Stimulated activated CD4-positive, alpha-beta T cell treated with anti-CD3 and anti-CD28 coated beads, Interleukin-12 subunit alpha, Interleukin-12 subunit beta, amount 100 ng/mL, for 48 hours (primary cell): Measurements from ENCODE around the gene SORBS1.

Experiments
- DNase-seq, 3 donors: peaks; one replicate each; pipeline ENCODE4 v3.0.0-alpha.2; 2020; ENCODE audit warnings: low read depth in 2 of 3, low spot score in 1 of 3

SORBS1 gene

GRCh38 chr10:95561177-95561863 lies at the start of gene SORBS1:
Gene SORBS1, minus strand, starts transcription at chr10:95561371. Its CDS starts 120,236 bp downstream, at chr10:95441135.
- peak; percentile 66 to 81 (median 67) for DNase-seq

GRCh38 chr10:95610727-95611126 lies 49.6 kb upstream of the SORBS1 start:
- DNase-seq: no peak

GRCh38 chr10:95606922-95607321 lies 45.8 kb upstream of the SORBS1 start:
- DNase-seq: no peak

GRCh38 chr10:95605163-95605562 lies 44.0 kb upstream of the SORBS1 start:
- no peak for DNase-seq

- no peak for DNase-seq
These were observed 43.5 kb upstream of the SORBS1 start for GRCh38 chr10:95604630-95605029.

GRCh38 chr10:95602382-95602781 lies 41.2 kb upstream of the SORBS1 start:
- no peak for DNase-seq

GRCh38 chr10:95601116-95601719 lies 40.0 kb upstream of the SORBS1 start:
- DNase-seq: peak in 2 of 3 donors; percentile 21 to 49

- no peak for DNase-seq
These were observed 39.0 kb upstream of the SORBS1 start for GRCh38 chr10:95600158-95600557.

- no peak for DNase-seq
These were observed 36.6 kb upstream of the SORBS1 start for GRCh38 chr10:95597788-95598187.

- no peak for DNase-seq
These were observed 26.9 kb upstream of the SORBS1 start for GRCh38 chr10:95588025-95588424.

GRCh38 chr10:95579835-95580535 lies 18.8 kb upstream of the SORBS1 start:
- DNase-seq: no peak

GRCh38 chr10:95579292-95579691 lies 18.1 kb upstream of the SORBS1 start:
- no peak for DNase-seq

GRCh38 chr10:95578619-95579018 lies 17.4 kb upstream of the SORBS1 start:
- DNase-seq: no peak

- DNase-seq: no peak
These were observed 13.6 kb upstream of the SORBS1 start for GRCh38 chr10:95574649-95575365.

- no peak for DNase-seq
These were observed 12.9 kb upstream of the SORBS1 start for GRCh38 chr10:95573964-95574604.

GRCh38 chr10:95573527-95573926 lies 12.4 kb upstream of the SORBS1 start:
- DNase-seq: no peak

- no peak for DNase-seq
These were observed 11.1 kb upstream of the SORBS1 start for GRCh38 chr10:95572131-95572820.

GRCh38 chr10:95571390-95571789 lies 10.2 kb upstream of the SORBS1 start:
- DNase-seq: no peak

GRCh38 chr10:95569368-95569767 lies 8.2 kb upstream of the SORBS1 start:
- DNase-seq: no peak

GRCh38 chr10:95567903-95568630 lies 6.9 kb upstream of the SORBS1 start:
- no peak for DNase-seq
